SKM-1 treated with dmso at 0.1 percent for 144 hours (cell line): ENCODE results near the gene SLC25A40.
"Not testable (repeated sequence)": the region's sequence is repeated elsewhere in the genome, so short reads cannot be mapped to it uniquely, and the experiment has no call there.

Experiments
- DNase-seq: peaks from one replicate; lab custom pipeline; 2025; ENCODE audit not compliant: unreplicated experiment; lab: John Stamatoyannopoulos, UW

Gene SLC25A40

GRCh38 chr7:87873328-87873727 lies 2.8 kb downstream of the SLC25A40 start:
- not testable (repeated sequence) for DNase-seq

GRCh38 chr7:87872346-87872745 lies 3.8 kb downstream of the SLC25A40 start:
- no peak for DNase-seq

- no peak for DNase-seq
These were observed 5.7 kb downstream of the SLC25A40 start for GRCh38 chr7:87870471-87870870.

GRCh38 chr7:87866533-87866932 lies 9.6 kb downstream of the SLC25A40 start:
- not testable (repeated sequence) for DNase-seq

- DNase-seq: no peak
These were observed 10.1 kb downstream of the SLC25A40 start for GRCh38 chr7:87866089-87866488.

- no peak for DNase-seq
These were observed 17.6 kb downstream of the SLC25A40 start for GRCh38 chr7:87858417-87859100.

GRCh38 chr7:87853237-87853864 lies 22.8 kb downstream of the SLC25A40 start:
- no peak for DNase-seq

GRCh38 chr7:87852306-87852705 lies 23.9 kb downstream of the SLC25A40 start:
- DNase-seq: no peak

- DNase-seq: no peak
These were observed 25.1 kb downstream of the SLC25A40 start for GRCh38 chr7:87850836-87851593.

- no peak for DNase-seq
These were observed 38.6 kb downstream of the SLC25A40 start for GRCh38 chr7:87837597-87837996.

GRCh38 chr7:87833130-87833529 lies 43.0 kb downstream of the SLC25A40 start:
- no peak for DNase-seq

- DNase-seq: no peak
These were observed 45.1 kb downstream of the SLC25A40 start for GRCh38 chr7:87831097-87831496.

GRCh38 chr7:87828383-87828782 lies 47.8 kb downstream of the SLC25A40 start:
- not testable (repeated sequence) for DNase-seq

- DNase-seq: not testable (repeated sequence)
These were observed 50.8 kb downstream of the SLC25A40 start for GRCh38 chr7:87825369-87825768.

- DNase-seq: not testable (repeated sequence)
These were observed 54.1 kb downstream of the SLC25A40 start for GRCh38 chr7:87822056-87822455.

- no peak for DNase-seq
These were observed 57.8 kb downstream of the SLC25A40 start for GRCh38 chr7:87818336-87818735.

GRCh38 chr7:87816389-87816788 lies 59.8 kb downstream of the SLC25A40 start:
- no peak for DNase-seq

- no peak for DNase-seq
These were observed 65.4 kb downstream of the SLC25A40 start for GRCh38 chr7:87810726-87811125.

- no peak for DNase-seq
These were observed 66.0 kb downstream of the SLC25A40 start for GRCh38 chr7:87810130-87810529.

GRCh38 chr7:87806150-87806549 lies 70.0 kb downstream of the SLC25A40 start:
- no peak for DNase-seq

- DNase-seq: peak; percentile 35
These were observed 78.3 kb downstream of the SLC25A40 start for GRCh38 chr7:87797798-87798403.

GRCh38 chr7:87797395-87797794 lies 78.8 kb downstream of the SLC25A40 start:
- no peak for DNase-seq
